Measurements from ENCODE around the gene OSBPL1A. TPM values are rescaled to one million over a fixed set of nuclear protein-coding genes. Genes with fewer than 3 reads are reported as not detected.

OSBPL1A gene
- total and polyA plus RNA-seq, 4 donors: 12.6 to 38.8 (median 26.0) TPM

GRCh38 chr18:24138789-24139616 is 258.6 kb downstream of the OSBPL1A start, which contains the start of gene CABYR:
TSS of gene CABYR (plus strand) at chr18:24139062. CDS start at chr18:24143115, 4,053 bp downstream.
- TF ChIP-seq, protein P1, sequence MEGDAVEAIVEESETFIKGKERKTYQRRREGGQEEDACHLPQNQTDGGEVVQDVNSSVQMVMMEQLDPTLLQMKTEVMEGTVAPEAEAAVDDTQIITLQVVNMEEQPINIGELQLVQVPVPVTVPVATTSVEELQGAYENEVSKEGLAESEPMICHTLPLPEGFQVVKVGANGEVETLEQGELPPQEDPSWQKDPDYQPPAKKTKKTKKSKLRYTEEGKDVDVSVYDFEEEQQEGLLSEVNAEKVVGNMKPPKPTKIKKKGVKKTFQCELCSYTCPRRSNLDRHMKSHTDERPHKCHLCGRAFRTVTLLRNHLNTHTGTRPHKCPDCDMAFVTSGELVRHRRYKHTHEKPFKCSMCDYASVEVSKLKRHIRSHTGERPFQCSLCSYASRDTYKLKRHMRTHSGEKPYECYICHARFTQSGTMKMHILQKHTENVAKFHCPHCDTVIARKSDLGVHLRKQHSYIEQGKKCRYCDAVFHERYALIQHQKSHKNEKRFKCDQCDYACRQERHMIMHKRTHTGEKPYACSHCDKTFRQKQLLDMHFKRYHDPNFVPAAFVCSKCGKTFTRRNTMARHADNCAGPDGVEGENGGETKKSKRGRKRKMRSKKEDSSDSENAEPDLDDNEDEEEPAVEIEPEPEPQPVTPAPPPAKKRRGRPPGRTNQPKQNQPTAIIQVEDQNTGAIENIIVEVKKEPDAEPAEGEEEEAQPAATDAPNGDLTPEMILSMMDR (IDR thresholded peaks at IDR 0.05; ENCODE audit: control extremely low read depth, extremely low read depth): no peak
- WGBS, 2 donors: 4% methylated on average over 59 to 63 of the region's 63 CpGs
- Histone ChIP-seq H3K9ac (ENCODE audit: insufficient read depth in 1 of 2, low read length in 2 of 2) (peak within 1 kb of the TSS in 1 of 2 donors; percentile 88), H3K4me1 (ENCODE audit: control insufficient read depth in 5 of 5, insufficient read depth in 5 of 5, low read length in 5 of 5) (peaks cover 0 to 7% (median 0%) of the 10 kb centered on the region in 5 donors), H3K36me3 (ENCODE audit: control insufficient read depth in 4 of 4, insufficient read depth in 4 of 4, low read length in 4 of 4) (no peaks in the 10 kb centered on the region), H3K27me3 (ENCODE audit: control insufficient read depth in 3 of 3, insufficient read depth in 3 of 3, low read length in 2 of 3) (no peaks in the 10 kb centered on the region), H3K9me3 (ENCODE audit: control insufficient read depth in 4 of 4, insufficient read depth in 3 of 4, low read length in 3 of 4) (no peaks in the 10 kb centered on the region), H3K27ac (ENCODE audit: low read depth in 1 of 2, low read length in 1 of 2) (no peak within 1 kb of the TSS), H3K4me3 (peak within 1 kb of the TSS; percentile 7)
- peak; percentile 88 for ATAC-seq (ENCODE audit: insufficient read depth, low FRiP score)
- peak; percentile 74 to 85 (median 80) for DNase-seq

DNA sequence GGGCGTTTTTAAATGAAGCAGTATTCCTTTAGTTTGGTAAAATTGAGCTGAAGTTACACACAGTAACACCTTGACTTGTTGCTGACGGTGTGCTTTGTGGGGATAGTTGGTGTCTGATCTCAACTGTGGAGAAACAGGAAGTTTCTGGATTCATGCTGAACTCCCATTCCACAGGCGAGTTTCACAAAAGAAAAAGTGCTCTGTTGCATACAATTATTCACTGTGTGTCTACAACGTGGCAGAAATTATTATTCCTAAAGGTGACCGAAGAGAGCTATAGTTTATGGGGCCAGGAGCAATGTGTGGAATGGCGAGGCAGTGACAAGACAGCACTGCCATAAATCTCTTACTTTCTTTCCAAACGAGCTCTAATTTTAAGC is 259.2 kb downstream of the OSBPL1A start:
- 35 to 37% methylated on average over 7 of the region's 7 CpGs for WGBS, 2 donors
- no peak overlapping the region for H3K27ac ChIP-seq (ENCODE audit: low read depth in 1 of 2, low read length in 1 of 2)
- ATAC-seq (ENCODE audit: insufficient read depth, low FRiP score) (no peak), DNase-seq (peak in 1 of 3 donors; percentile 23)
- TF ChIP-seq, protein P1 (IDR thresholded peaks at IDR 0.05; ENCODE audit: control extremely low read depth, extremely low read depth): no peak
- H3K9me3 ChIP-seq (ENCODE audit: control insufficient read depth in 4 of 4, insufficient read depth in 3 of 4, low read length in 3 of 4): no peaks in the 10 kb centered on the region
- peaks cover 0 to 7% (median 0%) of the 10 kb centered on the region in 5 donors for H3K4me1 ChIP-seq (ENCODE audit: control insufficient read depth in 5 of 5, insufficient read depth in 5 of 5, low read length in 5 of 5)
- H3K4me3 ChIP-seq: no peak overlapping the region
- no peaks in the 10 kb centered on the region for H3K36me3 ChIP-seq (ENCODE audit: control insufficient read depth in 4 of 4, insufficient read depth in 4 of 4, low read length in 4 of 4)
- no peaks in the 10 kb centered on the region for H3K27me3 ChIP-seq (ENCODE audit: control insufficient read depth in 3 of 3, insufficient read depth in 3 of 3, low read length in 2 of 3)
- H3K9ac ChIP-seq (ENCODE audit: insufficient read depth in 1 of 2, low read length in 2 of 2): peak overlapping the region in 1 of 2 donors; percentile 88

DNA sequence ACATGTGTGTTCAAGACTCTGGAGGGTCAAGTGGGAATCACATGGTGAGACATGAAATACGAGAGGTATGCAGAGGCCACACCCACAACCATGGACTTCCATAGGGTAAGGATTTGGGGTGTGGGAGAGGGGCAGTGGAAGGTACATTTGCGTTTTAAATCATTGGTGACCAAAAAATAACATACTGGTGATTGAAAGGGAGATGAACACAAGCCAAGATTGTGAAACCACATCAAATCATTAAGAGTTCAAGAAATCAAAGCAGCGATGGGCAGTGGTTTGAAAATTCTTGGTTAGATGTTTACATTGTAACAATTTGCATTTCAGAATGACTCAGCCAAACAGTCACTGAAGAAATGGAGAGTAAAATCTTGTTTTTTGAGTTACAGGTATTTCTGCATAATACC is 260.7 kb downstream of the OSBPL1A start:
- TF ChIP-seq, protein P1 (IDR thresholded peaks at IDR 0.05; ENCODE audit: control extremely low read depth, extremely low read depth): no peak
- H3K4me3 ChIP-seq: no peak overlapping the region
- 55 to 79% methylated on average over 3 of the region's 3 CpGs for WGBS, 2 donors
- peaks cover 0 to 7% (median 0%) of the 10 kb centered on the region in 5 donors for H3K4me1 ChIP-seq (ENCODE audit: control insufficient read depth in 5 of 5, insufficient read depth in 5 of 5, low read length in 5 of 5)
- no peaks in the 10 kb centered on the region for H3K9me3 ChIP-seq (ENCODE audit: control insufficient read depth in 4 of 4, insufficient read depth in 3 of 4, low read length in 3 of 4)
- no peak overlapping the region for H3K27ac ChIP-seq (ENCODE audit: low read depth in 1 of 2, low read length in 1 of 2)
- ATAC-seq (ENCODE audit: insufficient read depth, low FRiP score) (no peak), DNase-seq (no peak)
- H3K9ac ChIP-seq (ENCODE audit: insufficient read depth in 1 of 2, low read length in 2 of 2): no peak overlapping the region
- H3K36me3 ChIP-seq (ENCODE audit: control insufficient read depth in 4 of 4, insufficient read depth in 4 of 4, low read length in 4 of 4): peaks cover 0 to 3% (median 0%) of the 10 kb centered on the region in 4 donors
- no peaks in the 10 kb centered on the region for H3K27me3 ChIP-seq (ENCODE audit: control insufficient read depth in 3 of 3, insufficient read depth in 3 of 3, low read length in 2 of 3)

Measured in lung (tissue), 12 donors.